ENCODE measurements around the gene ADD2.
"Not testable (repeated sequence)": the region's sequence is repeated elsewhere in the genome, so short reads cannot be mapped to it uniquely, and the experiment has no call there.

ADD2 gene

GRCh38 chr2:70671092-70671675 is 96.8 kb downstream of the ADD2 start:
- no peak for DNase-seq (ENCODE audit: low read depth)

- DNase-seq (ENCODE audit: low read depth): no peak
Measured at GRCh38 chr2:70670626-70671025, 97.4 kb downstream of the ADD2 start.

- no peak for DNase-seq (ENCODE audit: low read depth)
Measured at GRCh38 chr2:70670202-70670601, 97.8 kb downstream of the ADD2 start.

- DNase-seq (ENCODE audit: low read depth): no peak
Measured at GRCh38 chr2:70668911-70669310, 99.1 kb downstream of the ADD2 start.

GRCh38 chr2:70668432-70668831 is 99.6 kb downstream of the ADD2 start:
- no peak for DNase-seq (ENCODE audit: low read depth)

GRCh38 chr2:70664525-70664924 is 103.5 kb downstream of the ADD2 start:
- no peak for DNase-seq (ENCODE audit: low read depth)

GRCh38 chr2:70663411-70663810 is 104.6 kb downstream of the ADD2 start:
- DNase-seq (ENCODE audit: low read depth): no peak

GRCh38 chr2:70659551-70659950 is 108.4 kb downstream of the ADD2 start:
- no peak for DNase-seq (ENCODE audit: low read depth)

- DNase-seq (ENCODE audit: low read depth): no peak
Measured at GRCh38 chr2:70658476-70658875, 109.5 kb downstream of the ADD2 start.

GRCh38 chr2:70657246-70657645 is 110.8 kb downstream of the ADD2 start:
- DNase-seq (ENCODE audit: low read depth): no peak

- no peak for DNase-seq (ENCODE audit: low read depth)
Measured at GRCh38 chr2:70656421-70657010, 111.5 kb downstream of the ADD2 start.

GRCh38 chr2:70655786-70656185 is 112.2 kb downstream of the ADD2 start:
- no peak for DNase-seq (ENCODE audit: low read depth)

- not testable (repeated sequence) for DNase-seq (ENCODE audit: low read depth)
Measured at GRCh38 chr2:70655211-70655610, 112.8 kb downstream of the ADD2 start.

GRCh38 chr2:70651727-70652126 is 116.3 kb downstream of the ADD2 start:
- no peak for DNase-seq (ENCODE audit: low read depth)

GRCh38 chr2:70651014-70651413 is 117.0 kb downstream of the ADD2 start:
- DNase-seq (ENCODE audit: low read depth): no peak

- DNase-seq (ENCODE audit: low read depth): no peak
Measured at GRCh38 chr2:70648961-70649360, 119.0 kb downstream of the ADD2 start.

- peak; percentile 32 for DNase-seq (ENCODE audit: low read depth)
Measured at GRCh38 chr2:70647873-70648481, 120.0 kb downstream of the ADD2 start.

GRCh38 chr2:70646420-70646818 is 121.6 kb downstream of the ADD2 start:
- DNase-seq (ENCODE audit: low read depth): no peak

GRCh38 chr2:70645733-70646419 is 122.1 kb downstream of the ADD2 start:
- no peak for DNase-seq (ENCODE audit: low read depth)

GRCh38 chr2:70643715-70644114 is 124.3 kb downstream of the ADD2 start:
- DNase-seq (ENCODE audit: low read depth): no peak

- no peak for DNase-seq (ENCODE audit: low read depth)
Measured at GRCh38 chr2:70641263-70641784, 126.7 kb downstream of the ADD2 start.

GRCh38 chr2:70639841-70640436 is 128.1 kb downstream of the ADD2 start:
- DNase-seq (ENCODE audit: low read depth): no peak

GRCh38 chr2:70638561-70638960 is 129.4 kb downstream of the ADD2 start:
- DNase-seq (ENCODE audit: low read depth): no peak

Measured in stimulated activated CD8-positive, alpha-beta memory T cell treated with anti-CD3 and anti-CD28 coated beads, Interleukin-15, amount 100 ng/mL, for 24 hours (primary cell).